ENCODE results near the gene EID3.

DNA sequence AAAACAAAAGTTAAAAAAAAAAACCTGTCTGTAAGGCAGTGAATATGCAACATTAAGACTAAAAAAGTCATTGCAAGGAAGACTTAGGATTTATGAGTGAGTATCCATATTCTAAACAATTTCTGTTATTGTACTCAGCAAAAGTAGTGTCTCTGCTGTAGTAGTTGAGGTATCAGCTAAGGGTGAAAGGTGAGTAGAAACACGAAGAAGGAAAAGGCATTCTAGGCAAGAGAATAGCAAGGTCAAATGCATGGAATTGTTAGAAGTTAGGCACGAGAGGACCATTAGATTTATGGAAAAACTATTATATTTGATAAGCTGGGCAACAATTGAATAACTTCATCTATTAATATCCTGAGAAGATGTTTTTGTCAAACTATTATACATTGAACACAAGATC, 1.8 kb downstream of the EID3 start:
- TF ChIP-seq, protein P1, sequence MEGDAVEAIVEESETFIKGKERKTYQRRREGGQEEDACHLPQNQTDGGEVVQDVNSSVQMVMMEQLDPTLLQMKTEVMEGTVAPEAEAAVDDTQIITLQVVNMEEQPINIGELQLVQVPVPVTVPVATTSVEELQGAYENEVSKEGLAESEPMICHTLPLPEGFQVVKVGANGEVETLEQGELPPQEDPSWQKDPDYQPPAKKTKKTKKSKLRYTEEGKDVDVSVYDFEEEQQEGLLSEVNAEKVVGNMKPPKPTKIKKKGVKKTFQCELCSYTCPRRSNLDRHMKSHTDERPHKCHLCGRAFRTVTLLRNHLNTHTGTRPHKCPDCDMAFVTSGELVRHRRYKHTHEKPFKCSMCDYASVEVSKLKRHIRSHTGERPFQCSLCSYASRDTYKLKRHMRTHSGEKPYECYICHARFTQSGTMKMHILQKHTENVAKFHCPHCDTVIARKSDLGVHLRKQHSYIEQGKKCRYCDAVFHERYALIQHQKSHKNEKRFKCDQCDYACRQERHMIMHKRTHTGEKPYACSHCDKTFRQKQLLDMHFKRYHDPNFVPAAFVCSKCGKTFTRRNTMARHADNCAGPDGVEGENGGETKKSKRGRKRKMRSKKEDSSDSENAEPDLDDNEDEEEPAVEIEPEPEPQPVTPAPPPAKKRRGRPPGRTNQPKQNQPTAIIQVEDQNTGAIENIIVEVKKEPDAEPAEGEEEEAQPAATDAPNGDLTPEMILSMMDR (IDR thresholded peaks at IDR 0.05), result no peak
- TF ChIP-seq POLR2A (IDR thresholded peaks at IDR 0.05) (no peak), POLR2AphosphoS5 (IDR thresholded peaks at IDR 0.05) (no peak)
